GM12801 (cell line): ENCODE measurements around the gene RGCC.
A peak's percentile ranks its signal among the peaks of the same experiment; 100 is the strongest.

Source experiments
- TF ChIP-seq, protein P1 (sequence below): IDR thresholded peaks from one replicate; pipeline ENCODE4 v1.5.1; 2011; ENCODE audit warnings: control low read depth; ENCODE audit not compliant: insufficient read length; ENCODE audit errors: extremely low read depth

The RGCC gene

DNA sequence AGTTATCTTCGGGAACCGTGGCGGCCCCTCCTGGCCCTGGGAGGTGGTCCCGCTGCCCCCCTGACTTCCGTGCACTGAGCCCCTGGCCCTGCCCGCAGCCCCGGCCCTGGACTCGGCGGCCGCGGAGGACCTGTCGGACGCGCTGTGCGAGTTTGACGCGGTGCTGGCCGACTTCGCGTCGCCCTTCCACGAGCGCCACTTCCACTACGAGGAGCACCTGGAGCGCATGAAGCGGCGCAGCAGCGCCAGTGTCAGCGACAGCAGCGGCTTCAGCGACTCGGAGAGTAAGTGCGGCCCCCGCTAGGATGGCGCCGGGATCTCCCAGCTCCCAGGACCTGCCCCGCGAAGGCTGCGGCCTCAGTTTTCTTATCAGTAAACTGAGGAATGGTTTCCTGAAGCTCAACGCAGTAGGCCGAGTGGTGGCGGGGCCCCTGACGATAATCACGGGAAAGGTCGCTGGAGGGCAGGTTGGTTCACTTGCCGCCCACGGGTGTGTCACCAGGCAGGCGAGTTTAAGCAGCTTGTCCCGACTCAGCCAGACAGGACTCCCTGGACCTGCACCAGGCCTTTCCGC is 924 bp downstream of the RGCC start:
- TF ChIP-seq, protein P1, sequence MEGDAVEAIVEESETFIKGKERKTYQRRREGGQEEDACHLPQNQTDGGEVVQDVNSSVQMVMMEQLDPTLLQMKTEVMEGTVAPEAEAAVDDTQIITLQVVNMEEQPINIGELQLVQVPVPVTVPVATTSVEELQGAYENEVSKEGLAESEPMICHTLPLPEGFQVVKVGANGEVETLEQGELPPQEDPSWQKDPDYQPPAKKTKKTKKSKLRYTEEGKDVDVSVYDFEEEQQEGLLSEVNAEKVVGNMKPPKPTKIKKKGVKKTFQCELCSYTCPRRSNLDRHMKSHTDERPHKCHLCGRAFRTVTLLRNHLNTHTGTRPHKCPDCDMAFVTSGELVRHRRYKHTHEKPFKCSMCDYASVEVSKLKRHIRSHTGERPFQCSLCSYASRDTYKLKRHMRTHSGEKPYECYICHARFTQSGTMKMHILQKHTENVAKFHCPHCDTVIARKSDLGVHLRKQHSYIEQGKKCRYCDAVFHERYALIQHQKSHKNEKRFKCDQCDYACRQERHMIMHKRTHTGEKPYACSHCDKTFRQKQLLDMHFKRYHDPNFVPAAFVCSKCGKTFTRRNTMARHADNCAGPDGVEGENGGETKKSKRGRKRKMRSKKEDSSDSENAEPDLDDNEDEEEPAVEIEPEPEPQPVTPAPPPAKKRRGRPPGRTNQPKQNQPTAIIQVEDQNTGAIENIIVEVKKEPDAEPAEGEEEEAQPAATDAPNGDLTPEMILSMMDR: no peak

- TF ChIP-seq, protein P1: peak; percentile 54
These were observed 1.5 kb downstream of the RGCC start for GRCh38 chr13:41458761-41459431.

DNA sequence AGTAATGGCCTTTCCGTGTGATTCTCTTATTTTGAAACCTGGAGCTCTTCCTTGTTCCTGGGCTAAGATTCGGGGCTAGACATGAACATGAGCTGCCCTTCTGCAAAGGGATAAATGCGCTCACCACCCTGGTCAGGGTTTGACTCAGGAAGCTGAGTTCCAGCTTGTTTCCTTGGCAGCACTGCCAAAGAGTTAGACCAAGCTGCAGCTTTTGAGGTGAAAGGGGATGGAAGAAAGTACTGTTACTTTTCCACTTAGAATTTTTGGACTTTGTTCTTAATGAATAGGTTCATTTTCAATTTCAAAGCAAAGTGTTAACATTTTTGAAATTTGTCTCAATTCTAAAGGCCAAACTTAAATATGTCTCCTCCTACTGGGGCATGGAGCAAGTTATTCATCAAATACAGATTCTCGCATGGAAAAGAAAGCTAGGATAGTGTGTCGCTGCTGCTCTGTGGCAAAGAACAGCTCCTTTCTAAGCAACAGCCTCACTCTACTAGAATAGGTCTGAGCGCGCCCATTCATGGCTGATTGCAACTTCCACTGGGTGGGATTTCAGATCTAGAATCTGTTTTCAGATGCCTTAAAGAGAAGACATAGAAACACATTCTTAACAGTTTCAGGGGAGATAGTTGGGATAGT is 2.2 kb downstream of the RGCC start:
- TF ChIP-seq, protein P1: no peak

DNA sequence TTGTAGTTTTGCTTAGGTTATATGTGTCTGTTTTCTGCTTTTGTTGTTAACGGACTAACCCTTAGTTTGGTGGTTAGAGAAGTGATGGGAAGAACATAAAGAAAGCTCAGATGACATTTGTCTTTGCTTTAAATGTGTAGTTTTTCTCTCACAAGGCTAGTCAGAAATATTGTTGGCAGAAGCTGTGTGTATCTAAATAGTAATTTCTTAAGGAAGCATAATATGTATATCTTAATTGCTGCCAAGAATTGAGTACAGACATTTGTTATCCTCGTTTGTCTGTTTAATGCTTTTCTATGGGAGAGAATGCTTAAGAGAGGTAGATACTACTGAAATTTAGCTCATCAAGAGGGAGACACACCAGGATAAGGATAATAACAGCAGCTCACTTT is 2.7 kb downstream of the RGCC start:
- TF ChIP-seq, protein P1: no peak

GRCh38 chr13:41460930-41461329 is 3.6 kb downstream of the RGCC start:
- TF ChIP-seq, protein P1: no peak

- TF ChIP-seq, protein P1: no peak
These were observed 4.3 kb downstream of the RGCC start for GRCh38 chr13:41461527-41462139.

DNA sequence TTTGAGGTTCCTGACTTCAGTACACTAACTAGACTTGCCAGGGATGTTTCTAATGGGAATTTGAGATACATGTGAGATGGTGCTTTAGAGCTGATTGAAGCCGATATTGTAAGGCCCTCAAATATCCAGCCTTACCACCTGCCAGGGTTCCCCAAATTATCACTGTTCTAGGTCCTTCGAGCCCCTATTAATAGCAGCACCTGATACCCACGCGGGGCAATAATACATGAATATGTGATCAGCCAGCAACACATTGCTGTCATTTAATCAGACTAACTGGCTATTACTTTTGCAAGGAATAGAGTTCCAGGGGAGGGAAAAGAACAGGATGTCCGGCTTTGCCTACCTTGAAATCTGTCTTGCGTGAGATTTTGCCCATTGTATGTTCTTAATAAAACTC is 5.1 kb downstream of the RGCC start:
- TF ChIP-seq, protein P1: no peak
